Measurements from ENCODE around the gene VSIG4.

DNA sequence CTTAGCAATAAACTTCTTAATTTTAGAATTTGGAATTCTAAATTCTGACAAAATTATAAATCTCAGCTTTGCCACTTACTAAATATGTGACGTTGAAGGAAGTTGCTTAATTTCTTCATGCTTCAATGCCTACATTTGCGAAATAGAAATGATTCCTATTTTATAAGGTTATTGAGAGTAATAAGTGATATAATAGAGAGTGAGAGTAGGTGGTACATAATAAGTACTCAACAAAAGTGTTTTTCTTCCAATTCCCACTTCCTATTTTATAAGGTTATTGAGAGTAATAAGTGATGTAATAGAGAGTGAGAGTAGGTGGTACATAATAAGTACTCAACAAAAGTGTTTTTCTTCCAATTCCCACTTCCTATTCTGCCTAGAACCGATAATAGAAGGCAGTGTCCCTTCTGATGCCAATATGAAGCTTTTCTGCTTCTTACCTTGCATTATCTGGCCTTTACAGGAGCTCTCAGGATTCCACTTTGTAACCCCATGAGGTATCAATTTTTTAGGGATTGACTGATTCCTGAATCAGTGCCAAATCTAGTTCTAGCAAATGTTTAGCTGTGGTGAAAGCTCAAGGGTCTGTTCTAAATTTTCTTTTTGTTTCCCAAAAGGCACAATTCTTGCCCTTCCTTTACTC lies 31.4 kb downstream of the VSIG4 start:
- TF ChIP-seq, protein P1, sequence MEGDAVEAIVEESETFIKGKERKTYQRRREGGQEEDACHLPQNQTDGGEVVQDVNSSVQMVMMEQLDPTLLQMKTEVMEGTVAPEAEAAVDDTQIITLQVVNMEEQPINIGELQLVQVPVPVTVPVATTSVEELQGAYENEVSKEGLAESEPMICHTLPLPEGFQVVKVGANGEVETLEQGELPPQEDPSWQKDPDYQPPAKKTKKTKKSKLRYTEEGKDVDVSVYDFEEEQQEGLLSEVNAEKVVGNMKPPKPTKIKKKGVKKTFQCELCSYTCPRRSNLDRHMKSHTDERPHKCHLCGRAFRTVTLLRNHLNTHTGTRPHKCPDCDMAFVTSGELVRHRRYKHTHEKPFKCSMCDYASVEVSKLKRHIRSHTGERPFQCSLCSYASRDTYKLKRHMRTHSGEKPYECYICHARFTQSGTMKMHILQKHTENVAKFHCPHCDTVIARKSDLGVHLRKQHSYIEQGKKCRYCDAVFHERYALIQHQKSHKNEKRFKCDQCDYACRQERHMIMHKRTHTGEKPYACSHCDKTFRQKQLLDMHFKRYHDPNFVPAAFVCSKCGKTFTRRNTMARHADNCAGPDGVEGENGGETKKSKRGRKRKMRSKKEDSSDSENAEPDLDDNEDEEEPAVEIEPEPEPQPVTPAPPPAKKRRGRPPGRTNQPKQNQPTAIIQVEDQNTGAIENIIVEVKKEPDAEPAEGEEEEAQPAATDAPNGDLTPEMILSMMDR (conservative IDR thresholded peaks at IDR 0.05; ENCODE audit: low read length), result no peak
- no peak for TF ChIP-seq EZH2phosphoT487 (IDR thresholded peaks at IDR 0.05; ENCODE audit: borderline replicate concordance)

Measured in Loucy (cell line).